ENCODE measurements around the gene OR5H1.
"Not testable (repeated sequence)": the region's sequence is repeated elsewhere in the genome, so short reads cannot be mapped to it uniquely, and the experiment has no call there.

The OR5H1 gene

GRCh38 chr3:98110550-98110908 is 20.0 kb upstream of the OR5H1 start:
- ChIA-PET CTCF (no interaction called here), POLR2A (no interaction called here)
- TF ChIP-seq, protein P1, sequence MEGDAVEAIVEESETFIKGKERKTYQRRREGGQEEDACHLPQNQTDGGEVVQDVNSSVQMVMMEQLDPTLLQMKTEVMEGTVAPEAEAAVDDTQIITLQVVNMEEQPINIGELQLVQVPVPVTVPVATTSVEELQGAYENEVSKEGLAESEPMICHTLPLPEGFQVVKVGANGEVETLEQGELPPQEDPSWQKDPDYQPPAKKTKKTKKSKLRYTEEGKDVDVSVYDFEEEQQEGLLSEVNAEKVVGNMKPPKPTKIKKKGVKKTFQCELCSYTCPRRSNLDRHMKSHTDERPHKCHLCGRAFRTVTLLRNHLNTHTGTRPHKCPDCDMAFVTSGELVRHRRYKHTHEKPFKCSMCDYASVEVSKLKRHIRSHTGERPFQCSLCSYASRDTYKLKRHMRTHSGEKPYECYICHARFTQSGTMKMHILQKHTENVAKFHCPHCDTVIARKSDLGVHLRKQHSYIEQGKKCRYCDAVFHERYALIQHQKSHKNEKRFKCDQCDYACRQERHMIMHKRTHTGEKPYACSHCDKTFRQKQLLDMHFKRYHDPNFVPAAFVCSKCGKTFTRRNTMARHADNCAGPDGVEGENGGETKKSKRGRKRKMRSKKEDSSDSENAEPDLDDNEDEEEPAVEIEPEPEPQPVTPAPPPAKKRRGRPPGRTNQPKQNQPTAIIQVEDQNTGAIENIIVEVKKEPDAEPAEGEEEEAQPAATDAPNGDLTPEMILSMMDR (IDR thresholded peaks at IDR 0.05; ENCODE audit: insufficient read depth, low read length, missing control alignments) = no peak
- H3K4me3 ChIP-seq (ENCODE audit: low read depth, low read length) = no peak overlapping the region
- no peak for DNase-seq (ENCODE audit: low read depth, low spot score)

DNA sequence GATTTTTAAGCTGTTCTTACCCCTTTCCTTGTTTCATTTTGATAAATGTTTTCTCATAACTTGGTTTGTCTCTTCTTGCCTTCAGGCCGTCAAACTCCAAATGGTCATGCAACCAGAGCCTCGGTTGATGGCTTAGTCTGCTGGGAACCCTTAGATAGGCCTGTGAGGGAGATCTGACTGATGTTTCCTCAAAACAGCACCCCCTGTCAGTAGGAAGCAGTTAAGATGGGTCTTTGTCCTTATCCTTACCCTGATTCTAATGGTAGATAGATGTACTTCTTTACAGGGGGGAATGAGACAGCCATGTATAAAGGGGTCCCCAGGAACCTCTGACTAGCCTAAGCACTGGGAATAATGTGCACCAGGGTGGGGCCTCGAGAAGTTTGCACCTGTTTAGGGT is 16.3 kb upstream of the OR5H1 start:
- CTCF ChIA-PET = no interaction called here
- DNase-seq (ENCODE audit: low read depth, low spot score) = no peak
- H3K4me3 ChIP-seq (ENCODE audit: low read depth, low read length) = no peak overlapping the region
- TF ChIP-seq, protein P1 (IDR thresholded peaks at IDR 0.05; ENCODE audit: insufficient read depth, low read length, missing control alignments) = no peak
- POLR2A ChIA-PET = no interaction called here

GRCh38 chr3:98115717-98116116 is 14.8 kb upstream of the OR5H1 start:
- no peak for DNase-seq (ENCODE audit: low read depth, low spot score)
- POLR2A ChIA-PET = no interaction called here

GRCh38 chr3:98136631-98137030 is 6.1 kb downstream of the OR5H1 start:
- ChIA-PET POLR2A (no interaction called here), CTCF (no interaction called here)
- no peak overlapping the region for H3K4me3 ChIP-seq (ENCODE audit: low read depth, low read length)
- TF ChIP-seq, protein P1 (IDR thresholded peaks at IDR 0.05; ENCODE audit: insufficient read depth, low read length, missing control alignments) = no peak
- DNase-seq (ENCODE audit: low read depth, low spot score) = no peak

More at GRCh38 chr3:98115717-98116116, 14.8 kb upstream of the OR5H1 start:
- CTCF ChIA-PET = no interaction called here
- H3K4me3 ChIP-seq (ENCODE audit: low read depth, low read length) = no peak overlapping the region
- TF ChIP-seq, protein P1 (IDR thresholded peaks at IDR 0.05; ENCODE audit: insufficient read depth, low read length, missing control alignments) = no peak

- POLR2A ChIA-PET; DNase-seq (ENCODE audit: low read depth, low spot score); CTCF ChIA-PET; H3K4me3 ChIP-seq (ENCODE audit: low read depth, low read length): not testable (repeated sequence)
These were observed 7.5 kb downstream of the OR5H1 start for GRCh38 chr3:98137826-98138557.

- POLR2A ChIA-PET = no interaction called here
- TF ChIP-seq, protein P1 (IDR thresholded peaks at IDR 0.05; ENCODE audit: insufficient read depth, low read length, missing control alignments) = no peak
- H3K4me3 ChIP-seq (ENCODE audit: low read depth, low read length) = no peak overlapping the region
- CTCF ChIA-PET = no interaction called here
- no peak for DNase-seq (ENCODE audit: low read depth, low spot score)
These were observed 10.0 kb downstream of the OR5H1 start for GRCh38 chr3:98140531-98140930.

GRCh38 chr3:98147179-98147578 is 16.7 kb downstream of the OR5H1 start, which contains the start of gene OR5H14:
Gene OR5H14, plus strand, starts transcription at chr3:98147479. Its CDS starts 1,907 bp downstream, at chr3:98149386.
- ChIA-PET POLR2A (no interaction called here), CTCF (no interaction called here)
- H3K4me3 ChIP-seq (ENCODE audit: low read depth, low read length) = no peak within 1 kb of the TSS
- TF ChIP-seq, protein P1 (IDR thresholded peaks at IDR 0.05; ENCODE audit: insufficient read depth, low read length, missing control alignments) = no peak
- DNase-seq (ENCODE audit: low read depth, low spot score) = no peak
